NCI-H524 treated with DMSO at 0.1 percent for 48 hours (cell line): ENCODE data around the gene HLA-DRA.
"Not testable (repeated sequence)": the region's sequence is repeated elsewhere in the genome, so short reads cannot be mapped to it uniquely, and the experiment has no call there.

Source experiments
- DNase-seq: peaks from one replicate; lab custom pipeline; 2025; lab: John Stamatoyannopoulos, UW

Gene HLA-DRA

GRCh38 chr6:32431142-32431541 lies 8.5 kb upstream of the HLA-DRA start:
- no peak for DNase-seq

GRCh38 chr6:32432050-32432450 lies 7.6 kb upstream of the HLA-DRA start:
- DNase-seq: no peak

- DNase-seq: not testable (repeated sequence)
These were observed 5.7 kb upstream of the HLA-DRA start for GRCh38 chr6:32433950-32434349.

GRCh38 chr6:32436186-32436585 lies 3.5 kb upstream of the HLA-DRA start:
- no peak for DNase-seq

GRCh38 chr6:32436995-32437836 lies 2.5 kb upstream of the HLA-DRA start:
- DNase-seq: no peak

GRCh38 chr6:32439139-32439538 lies 548 bp upstream of the HLA-DRA start:
- no peak for DNase-seq

- no peak for DNase-seq
These were observed 2.6 kb downstream of the HLA-DRA start for GRCh38 chr6:32442243-32442667.

GRCh38 chr6:32442977-32443552 lies 3.4 kb downstream of the HLA-DRA start:
- DNase-seq: no peak

GRCh38 chr6:32444433-32444832 lies 4.7 kb downstream of the HLA-DRA start:
- no peak for DNase-seq

- no peak for DNase-seq
These were observed 5.7 kb downstream of the HLA-DRA start for GRCh38 chr6:32445321-32445854.

GRCh38 chr6:32447932-32448331 lies 8.2 kb downstream of the HLA-DRA start:
- no peak for DNase-seq

- DNase-seq: no peak
These were observed 9.5 kb downstream of the HLA-DRA start for GRCh38 chr6:32449088-32449736.

GRCh38 chr6:32457054-32457453 lies 17.4 kb downstream of the HLA-DRA start:
- no peak for DNase-seq

- DNase-seq: no peak
These were observed 20.2 kb downstream of the HLA-DRA start for GRCh38 chr6:32459781-32460424.

GRCh38 chr6:32460528-32460927 lies 20.8 kb downstream of the HLA-DRA start:
- no peak for DNase-seq

GRCh38 chr6:32461493-32461892 lies 21.8 kb downstream of the HLA-DRA start:
- DNase-seq: no peak

GRCh38 chr6:32462609-32463008 lies 22.9 kb downstream of the HLA-DRA start:
- no peak for DNase-seq

- DNase-seq: not testable (repeated sequence)
These were observed 28.2 kb downstream of the HLA-DRA start for GRCh38 chr6:32467743-32468503.

GRCh38 chr6:32472781-32473375 lies 33.2 kb downstream of the HLA-DRA start:
- no peak for DNase-seq

GRCh38 chr6:32473376-32474348 lies 34.0 kb downstream of the HLA-DRA start:
- DNase-seq: not testable (repeated sequence)
